Measurements from ENCODE around the gene C19orf38. TPM values are rescaled to one million over a fixed set of nuclear protein-coding genes. Genes with fewer than 3 reads are reported as not detected.
"Not testable (repeated sequence)": the region's sequence is repeated elsewhere in the genome, so short reads cannot be mapped to it uniquely, and the experiment has no call there.

Gene C19orf38
- total RNA-seq, 2 experiments from 2014 or later = 1.8 to 2.1 TPM

DNA sequence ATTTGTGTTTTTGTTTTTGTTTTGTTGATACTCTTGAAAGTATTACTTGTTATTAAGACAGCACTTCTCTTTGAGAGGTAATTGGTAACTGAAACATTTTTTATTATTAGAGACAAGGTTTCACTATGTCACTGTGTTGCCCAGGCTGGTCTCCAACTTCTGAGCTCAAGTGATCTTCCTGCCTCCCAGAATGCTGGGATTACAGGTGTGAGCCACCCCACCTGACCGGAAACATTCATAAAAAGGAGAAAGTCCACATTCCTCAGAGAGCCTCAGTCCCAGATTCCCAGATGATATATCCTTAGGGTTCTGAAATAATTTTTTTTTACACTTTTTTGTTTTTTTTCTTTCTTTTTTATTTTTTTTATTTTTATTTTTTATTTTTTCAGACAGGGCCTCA, 25.8 kb downstream of the C19orf38 start:
- Mint-ChIP-seq H3K27me3 (no peaks in the 10 kb centered on the region), H3K36me3 (ENCODE audit: low read depth) (no peaks in the 10 kb centered on the region), H3K27ac (peak overlapping the region; percentile 51), H3K9me3 (no peaks in the 10 kb centered on the region), H3K4me3 (peak overlapping the region; percentile 66), H3K4me1 (ENCODE audit: low read depth) (peaks cover 26% of the 10 kb centered on the region)
- ChIA-PET POLR2A (interaction anchor here (1.6 to 2.1 kb wide), 2 partner anchors 10 to 38 kb away, joined by 4 to 12 read pairs; partner anchors contain the start of gene TMED1), CTCF (no interaction called here)
- Histone ChIP-seq H3K4me1 (ENCODE audit: insufficient read depth, low read length) (peaks cover 39% of the 10 kb centered on the region), H3K27me3 (ENCODE audit: control insufficient read depth in 1 of 2, insufficient read depth in 2 of 2, low read length in 2 of 2) (no peaks in the 10 kb centered on the region), H3K27ac (ENCODE audit: low read depth in 1 of 2, low read length in 2 of 2) (no peak overlapping the region), H3K9me3 (ENCODE audit: control insufficient read depth in 1 of 2, insufficient read depth in 1 of 2, low read length in 2 of 2) (no peaks in the 10 kb centered on the region), H3K4me3 (ENCODE audit: low read length) (no peak overlapping the region), H3K36me3 (ENCODE audit: insufficient read depth, low read length) (no peaks in the 10 kb centered on the region)
- intact Hi-C loops (cut with DNase I, micrococcal nuclease) = loop anchor here in 1 of 2 experiments (5.0 to 10.0 kb wide), 2 partner anchors 51 to 503 kb away; partner anchors contain the start of genes TIMM29 and YIPF2
- no peak for ATAC-seq (ENCODE audit: poor library complexity)
- no peak for DNase-seq
- TF ChIP-seq, protein P1, sequence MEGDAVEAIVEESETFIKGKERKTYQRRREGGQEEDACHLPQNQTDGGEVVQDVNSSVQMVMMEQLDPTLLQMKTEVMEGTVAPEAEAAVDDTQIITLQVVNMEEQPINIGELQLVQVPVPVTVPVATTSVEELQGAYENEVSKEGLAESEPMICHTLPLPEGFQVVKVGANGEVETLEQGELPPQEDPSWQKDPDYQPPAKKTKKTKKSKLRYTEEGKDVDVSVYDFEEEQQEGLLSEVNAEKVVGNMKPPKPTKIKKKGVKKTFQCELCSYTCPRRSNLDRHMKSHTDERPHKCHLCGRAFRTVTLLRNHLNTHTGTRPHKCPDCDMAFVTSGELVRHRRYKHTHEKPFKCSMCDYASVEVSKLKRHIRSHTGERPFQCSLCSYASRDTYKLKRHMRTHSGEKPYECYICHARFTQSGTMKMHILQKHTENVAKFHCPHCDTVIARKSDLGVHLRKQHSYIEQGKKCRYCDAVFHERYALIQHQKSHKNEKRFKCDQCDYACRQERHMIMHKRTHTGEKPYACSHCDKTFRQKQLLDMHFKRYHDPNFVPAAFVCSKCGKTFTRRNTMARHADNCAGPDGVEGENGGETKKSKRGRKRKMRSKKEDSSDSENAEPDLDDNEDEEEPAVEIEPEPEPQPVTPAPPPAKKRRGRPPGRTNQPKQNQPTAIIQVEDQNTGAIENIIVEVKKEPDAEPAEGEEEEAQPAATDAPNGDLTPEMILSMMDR (IDR thresholded peaks at IDR 0.05) = no peak

DNA sequence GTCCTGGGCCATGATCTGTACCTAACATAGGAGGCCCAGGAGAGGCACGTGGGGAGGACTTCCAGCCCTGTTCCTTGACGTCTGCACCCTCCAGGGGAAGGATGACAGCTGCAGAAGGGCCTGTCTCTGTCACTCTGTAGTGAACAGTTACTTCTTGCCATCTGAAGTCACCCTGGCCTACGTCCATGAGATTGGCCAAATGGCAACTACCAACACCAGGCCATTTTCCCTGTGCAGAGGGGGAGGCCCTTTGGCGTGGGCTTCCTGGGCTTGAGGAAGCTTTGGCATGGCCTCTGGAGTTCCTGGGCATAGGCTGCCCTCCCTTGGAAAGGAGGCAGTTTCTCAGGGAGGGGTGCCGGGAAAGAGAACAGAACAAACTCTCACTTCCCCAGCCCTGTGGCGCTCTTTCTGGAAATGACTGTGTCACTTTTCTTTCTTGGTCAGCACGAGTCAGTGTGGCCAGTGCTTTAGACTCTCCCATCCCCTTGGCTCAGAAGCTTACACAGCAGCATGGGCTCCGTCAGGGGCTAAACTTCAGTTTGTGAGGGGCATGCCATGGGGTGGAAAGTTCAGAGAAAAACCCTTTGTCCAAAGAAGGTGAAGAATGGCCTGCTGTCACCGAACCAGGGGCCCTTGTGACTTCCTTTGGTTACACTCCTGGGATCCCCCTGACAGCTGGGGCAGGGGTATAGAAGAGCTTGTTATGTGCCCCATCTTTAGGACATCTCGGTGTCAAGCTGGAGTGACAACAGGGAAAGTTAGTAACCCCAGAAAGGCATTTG, 28.4 kb downstream of the C19orf38 start:
- DNase-seq (no peak), ATAC-seq (ENCODE audit: poor library complexity) (no peak)
- Mint-ChIP-seq H3K27me3 (no peaks in the 10 kb centered on the region), H3K4me1 (ENCODE audit: low read depth) (peaks cover 26% of the 10 kb centered on the region), H3K27ac (no peak overlapping the region), H3K36me3 (ENCODE audit: low read depth) (no peaks in the 10 kb centered on the region), H3K9me3 (no peaks in the 10 kb centered on the region), H3K4me3 (no peak overlapping the region)
- Histone ChIP-seq H3K9me3 (ENCODE audit: control insufficient read depth in 1 of 2, insufficient read depth in 1 of 2, low read length in 2 of 2) (no peaks in the 10 kb centered on the region), H3K36me3 (ENCODE audit: insufficient read depth, low read length) (peaks cover 5% of the 10 kb centered on the region), H3K4me1 (ENCODE audit: insufficient read depth, low read length) (peaks cover 38% of the 10 kb centered on the region), H3K27me3 (ENCODE audit: control insufficient read depth in 1 of 2, insufficient read depth in 2 of 2, low read length in 2 of 2) (no peaks in the 10 kb centered on the region), H3K4me3 (ENCODE audit: low read length) (no peak overlapping the region), H3K27ac (ENCODE audit: low read depth in 1 of 2, low read length in 2 of 2) (no peak overlapping the region)
- intact Hi-C loops (cut with DNase I, micrococcal nuclease) = loop anchor here in 1 of 2 experiments (10.0 kb wide), 1 partner anchor 48 kb away; the partner anchor contains the start of genes TIMM29 and YIPF2
- POLR2A ChIA-PET = interaction anchor here (1.0 to 1.1 kb wide), 2 partner anchors 41 to 159 kb away, joined by 3 read pairs; partner anchors contain the start of genes DNM2 and TMED1
- TF ChIP-seq, protein P1 (IDR thresholded peaks at IDR 0.05) = no peak
- CTCF ChIA-PET = interaction anchor here (0.7 to 1.1 kb wide), 2 partner anchors 12 to 65 kb away, joined by 3 to 4 read pairs; no protein-coding TSS in a partner anchor

DNA sequence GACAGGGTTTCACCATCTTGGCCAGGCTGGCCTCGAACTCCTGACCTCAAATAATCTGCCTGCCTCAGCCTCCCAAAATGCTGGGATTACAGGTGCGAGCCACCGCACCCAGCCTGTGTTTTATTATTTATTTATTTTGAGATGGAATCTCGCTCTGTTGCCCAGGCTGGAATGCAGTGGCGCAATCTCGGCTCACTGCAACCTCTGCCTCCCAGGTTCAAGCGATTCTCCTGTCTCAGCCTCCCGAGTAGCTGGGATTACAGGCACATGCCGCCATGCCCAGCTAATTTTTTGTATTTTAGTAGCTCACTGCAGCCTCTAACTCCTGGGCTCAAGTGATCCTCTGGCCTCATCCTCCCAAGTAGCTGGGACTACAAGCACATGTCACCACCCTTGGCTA, 29.4 kb downstream of the C19orf38 start:
- H3K4me1 Mint-ChIP-seq (ENCODE audit: low read depth) = peaks cover 23% of the 10 kb centered on the region
- POLR2A ChIA-PET = interaction anchor here (1.0 kb wide), 1 partner anchor 160 kb away, joined by 3 read pairs; the partner anchor contains the start of gene DNM2
- H3K4me3 Mint-ChIP-seq; H3K9me3 Mint-ChIP-seq; H3K27ac ChIP-seq (ENCODE audit: low read depth in 1 of 2, low read length in 2 of 2); ATAC-seq (ENCODE audit: poor library complexity); H3K36me3 Mint-ChIP-seq (ENCODE audit: low read depth); H3K36me3 ChIP-seq (ENCODE audit: insufficient read depth, low read length); H3K4me3 ChIP-seq (ENCODE audit: low read length); H3K27me3 ChIP-seq (ENCODE audit: control insufficient read depth in 1 of 2, insufficient read depth in 2 of 2, low read length in 2 of 2); H3K27me3 Mint-ChIP-seq; H3K27ac Mint-ChIP-seq; DNase-seq; H3K9me3 ChIP-seq (ENCODE audit: control insufficient read depth in 1 of 2, insufficient read depth in 1 of 2, low read length in 2 of 2); CTCF ChIA-PET: not testable (repeated sequence)
- peaks cover 31% of the 10 kb centered on the region for H3K4me1 ChIP-seq (ENCODE audit: insufficient read depth, low read length)
- intact Hi-C loops (cut with DNase I, micrococcal nuclease) = loop anchor here in 1 of 2 experiments (10.0 kb wide), 1 partner anchor 47 kb away; the partner anchor contains the start of genes TIMM29 and YIPF2
